ENCODE data around the gene TOMM22.

GRCh38 chr22:38729946-38730345 lies 48.2 kb downstream of the TOMM22 start:
- no peak for TF ChIP-seq ZNF830 (tag by site-specific recombination; IDR thresholded peaks at IDR 0.05; ENCODE audit: low read depth)
- no peak for TF ChIP-seq ZNF510 (tag by site-specific recombination; IDR thresholded peaks at IDR 0.05; ENCODE audit: insufficient replicate concordance)

Data from HEK293 (cell line).